Lung (tissue), 12 donors: ENCODE measurements around the gene POLD2. TPM values are rescaled to one million over a fixed set of nuclear protein-coding genes. Genes with fewer than 3 reads are reported as not detected.
A peak's percentile ranks its signal among the peaks of the same experiment; 100 is the strongest.

Experiments
- ATAC-seq: fragments of 200-7000 bp; cut with Tn5 transposase; one replicate; pipeline ENCODE4 v1.9.1; 2020; ENCODE audit warnings: moderate number of reproducible peaks; ENCODE audit not compliant: insufficient read depth, low FRiP score
- DNase-seq, 3 donors: peaks; one replicate each; pipeline ENCODE4 v3.0.0-alpha.2; 2013 to 2017
- H3K27ac ChIP-seq, 2 donors: one replicate each; pipeline ENCODE4 v1.5.1; 2013; ENCODE audit warnings: mild to moderate bottlenecking in 2 of 2, moderate library complexity in 2 of 2, control low read depth in 1 of 2, inconsistent platforms in 1 of 2, low read depth in 1 of 2, low read length in 1 of 2
- H3K27me3 ChIP-seq, 3 donors: one replicate each; pipeline ENCODE4 v1.5.1; 2013; ENCODE audit warnings: low read length in 2 of 3; ENCODE audit not compliant: control insufficient read depth in 3 of 3, insufficient read depth in 3 of 3
- H3K36me3 ChIP-seq, 4 donors: one replicate each; pipeline ENCODE4 v1.5.1; 2013; ENCODE audit warnings: low read length in 4 of 4, mild to moderate bottlenecking in 1 of 4, moderate library complexity in 1 of 4; ENCODE audit not compliant: control insufficient read depth in 4 of 4, insufficient read depth in 4 of 4
- H3K4me1 ChIP-seq, 5 donors: one replicate each; pipeline ENCODE4 v1.5.1; 2013; ENCODE audit warnings: low read length in 5 of 5, mild to moderate bottlenecking in 2 of 5, moderate library complexity in 1 of 5; ENCODE audit not compliant: control insufficient read depth in 5 of 5, insufficient read depth in 5 of 5
- H3K4me3 ChIP-seq: one replicate; pipeline ENCODE4 v1.5.1; 2013; ENCODE audit warnings: mild to moderate bottlenecking, control low read depth, moderate library complexity
- H3K9ac ChIP-seq, 2 donors: one replicate each; pipeline ENCODE4 v1.5.1; 2013; ENCODE audit warnings: low read length in 2 of 2, control low read depth in 1 of 2; ENCODE audit not compliant: insufficient read depth in 1 of 2
- H3K9me3 ChIP-seq, 4 donors: one replicate each; pipeline ENCODE4 v1.5.1; 2013; ENCODE audit warnings: low read length in 3 of 4, mild to moderate bottlenecking in 1 of 4, moderate library complexity in 1 of 4; ENCODE audit not compliant: control insufficient read depth in 4 of 4, insufficient read depth in 3 of 4
- WGBS, 2 donors: extraction: QIAGEN DNeasy Blood & Tissue Kit; methylation state at CpG; one replicate each; pipeline ENCODE4 v1.1.7; 2013; 5-methylcytosine and 5-hydroxymethylcytosine counted together
- polyA plus RNA-seq, 2 donors: library from polyadenylated mRNA; stranded (reverse); fragments of 200-250 nt; gene quantifications; one replicate each; pipeline ENCODE4 v1.2.1, GENCODE V29; 2013
- total RNA-seq, 2 donors: library from RNA; depleted of rRNA in 1 of 2; stranded (reverse); fragments of >200 nt in 1 of 2; gene quantifications; one replicate each; pipeline ENCODE4 v1.2.1, GENCODE V29; 2014 to 2021
- TF ChIP-seq, protein P1 (sequence below): IDR thresholded peaks from 2 replicates; pipeline ENCODE4 v1.5.1; 2012; ENCODE audit warnings: mild to moderate bottlenecking; ENCODE audit errors: control extremely low read depth, extremely low read depth
- donor health status: control.
- donor health status: control.
- donor health status: Bipolar disorder and iron deficiency.
- donor health status: healthy.
- donor health status: DM: yes; HTN: yes; CAD: no.

POLD2 gene
- total and polyA plus RNA-seq, 4 donors: 48.8 to 90.7 (median 71.3) TPM

DNA sequence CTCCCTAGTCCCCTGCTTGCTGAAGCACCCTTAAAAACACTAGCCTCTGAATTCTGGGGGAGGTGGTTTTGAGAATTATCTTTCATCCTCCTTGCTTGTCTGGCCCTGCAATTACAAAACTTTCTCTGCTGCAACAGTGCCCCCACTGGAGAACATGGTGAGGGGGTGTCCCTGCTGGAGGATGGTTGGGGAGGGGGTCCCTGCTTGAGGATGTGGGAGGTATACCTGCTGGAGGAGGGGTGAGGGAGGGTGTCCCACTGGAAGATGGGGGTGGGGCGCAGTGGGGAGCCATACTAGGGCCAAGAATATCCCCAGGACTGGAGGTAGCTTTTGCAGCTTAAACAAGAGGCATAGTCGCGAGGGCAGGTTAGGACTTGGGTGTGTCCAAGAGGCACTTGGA is 37.8 kb downstream of the POLD2 start:
- DNase-seq (no peak), ATAC-seq (no peak)
- no peak overlapping the region for H3K4me3 ChIP-seq
- H3K9me3 ChIP-seq: no peaks in the 10 kb centered on the region
- peaks cover 0 to 2% (median 0%) of the 10 kb centered on the region in 4 donors for H3K36me3 ChIP-seq
- H3K9ac ChIP-seq: no peak overlapping the region
- WGBS, 2 donors: 68 to 74% methylated on average over 3 of the region's 3 CpGs
- peaks cover 0 to 26% (median 6%) of the 10 kb centered on the region in 5 donors for H3K4me1 ChIP-seq
- TF ChIP-seq, protein P1, sequence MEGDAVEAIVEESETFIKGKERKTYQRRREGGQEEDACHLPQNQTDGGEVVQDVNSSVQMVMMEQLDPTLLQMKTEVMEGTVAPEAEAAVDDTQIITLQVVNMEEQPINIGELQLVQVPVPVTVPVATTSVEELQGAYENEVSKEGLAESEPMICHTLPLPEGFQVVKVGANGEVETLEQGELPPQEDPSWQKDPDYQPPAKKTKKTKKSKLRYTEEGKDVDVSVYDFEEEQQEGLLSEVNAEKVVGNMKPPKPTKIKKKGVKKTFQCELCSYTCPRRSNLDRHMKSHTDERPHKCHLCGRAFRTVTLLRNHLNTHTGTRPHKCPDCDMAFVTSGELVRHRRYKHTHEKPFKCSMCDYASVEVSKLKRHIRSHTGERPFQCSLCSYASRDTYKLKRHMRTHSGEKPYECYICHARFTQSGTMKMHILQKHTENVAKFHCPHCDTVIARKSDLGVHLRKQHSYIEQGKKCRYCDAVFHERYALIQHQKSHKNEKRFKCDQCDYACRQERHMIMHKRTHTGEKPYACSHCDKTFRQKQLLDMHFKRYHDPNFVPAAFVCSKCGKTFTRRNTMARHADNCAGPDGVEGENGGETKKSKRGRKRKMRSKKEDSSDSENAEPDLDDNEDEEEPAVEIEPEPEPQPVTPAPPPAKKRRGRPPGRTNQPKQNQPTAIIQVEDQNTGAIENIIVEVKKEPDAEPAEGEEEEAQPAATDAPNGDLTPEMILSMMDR: no peak
- no peaks in the 10 kb centered on the region for H3K27me3 ChIP-seq
- H3K27ac ChIP-seq: no peak overlapping the region

DNA sequence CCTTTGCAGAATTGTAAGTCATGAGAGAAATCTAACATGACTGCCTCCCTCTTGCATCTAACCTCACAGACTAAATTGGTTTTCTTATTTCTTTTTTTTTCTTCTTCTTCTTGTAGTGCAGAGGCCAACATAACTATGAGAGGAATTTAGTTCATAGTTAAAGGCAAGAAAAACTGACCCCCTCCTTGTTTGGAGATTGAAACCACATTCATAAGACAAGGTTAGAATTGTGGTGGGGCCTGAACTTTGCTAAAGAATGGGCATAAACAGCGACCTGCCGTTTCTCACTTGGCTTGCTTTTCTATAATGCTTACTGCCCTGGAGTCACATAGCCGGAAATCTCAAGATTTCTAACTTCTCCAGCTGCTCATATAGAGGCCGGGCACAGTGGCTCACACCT is 38.6 kb downstream of the POLD2 start:
- TF ChIP-seq, protein P1: no peak
- no peak for DNase-seq
- Histone ChIP-seq H3K4me3 (no peak overlapping the region), H3K9me3 (peaks cover 0 to 2% (median 0%) of the 10 kb centered on the region in 4 donors), H3K9ac (no peak overlapping the region), H3K4me1 (peaks cover 0 to 24% (median 10%) of the 10 kb centered on the region in 5 donors), H3K36me3 (peaks cover 0 to 11% (median 0%) of the 10 kb centered on the region in 4 donors), H3K27me3 (no peaks in the 10 kb centered on the region), H3K27ac (peak overlapping the region in 1 of 2 donors; percentile 29)
- ATAC-seq: no peak
- WGBS, 2 donors: 77% methylated on average over 4 of the region's 4 CpGs

DNA sequence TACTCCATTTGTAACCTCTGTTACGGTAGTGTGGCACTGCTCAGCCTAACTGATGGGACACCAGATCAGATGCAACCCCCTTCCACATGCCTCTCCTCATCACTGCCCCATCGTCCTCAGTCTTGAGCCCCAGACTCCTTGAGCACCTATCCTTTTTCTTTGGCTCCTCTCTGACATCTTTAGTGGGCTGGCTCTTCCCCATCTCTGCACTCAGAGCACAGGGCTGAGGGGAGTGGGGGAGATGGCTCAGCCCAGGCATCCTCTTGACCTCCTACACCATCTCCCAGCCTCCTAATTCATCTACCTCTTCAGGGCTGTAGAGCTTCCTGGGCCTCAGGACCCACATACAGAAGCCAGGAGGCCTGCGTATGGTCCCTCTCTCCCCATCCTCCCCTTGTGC is 39.6 kb downstream of the POLD2 start:
- WGBS, 2 donors: 94 to 99% methylated on average over 3 of the region's 3 CpGs
- Histone ChIP-seq H3K9me3 (peaks cover 0 to 3% (median 0%) of the 10 kb centered on the region in 4 donors), H3K9ac (no peak overlapping the region), H3K27me3 (no peaks in the 10 kb centered on the region), H3K27ac (peak overlapping the region in 1 of 2 donors; percentile 37), H3K4me3 (no peak overlapping the region), H3K4me1 (peaks cover 0 to 24% (median 12%) of the 10 kb centered on the region in 5 donors), H3K36me3 (peaks cover 0 to 19% (median 0%) of the 10 kb centered on the region in 4 donors)
- TF ChIP-seq, protein P1: no peak
- no peak for DNase-seq
- ATAC-seq: no peak

DNA sequence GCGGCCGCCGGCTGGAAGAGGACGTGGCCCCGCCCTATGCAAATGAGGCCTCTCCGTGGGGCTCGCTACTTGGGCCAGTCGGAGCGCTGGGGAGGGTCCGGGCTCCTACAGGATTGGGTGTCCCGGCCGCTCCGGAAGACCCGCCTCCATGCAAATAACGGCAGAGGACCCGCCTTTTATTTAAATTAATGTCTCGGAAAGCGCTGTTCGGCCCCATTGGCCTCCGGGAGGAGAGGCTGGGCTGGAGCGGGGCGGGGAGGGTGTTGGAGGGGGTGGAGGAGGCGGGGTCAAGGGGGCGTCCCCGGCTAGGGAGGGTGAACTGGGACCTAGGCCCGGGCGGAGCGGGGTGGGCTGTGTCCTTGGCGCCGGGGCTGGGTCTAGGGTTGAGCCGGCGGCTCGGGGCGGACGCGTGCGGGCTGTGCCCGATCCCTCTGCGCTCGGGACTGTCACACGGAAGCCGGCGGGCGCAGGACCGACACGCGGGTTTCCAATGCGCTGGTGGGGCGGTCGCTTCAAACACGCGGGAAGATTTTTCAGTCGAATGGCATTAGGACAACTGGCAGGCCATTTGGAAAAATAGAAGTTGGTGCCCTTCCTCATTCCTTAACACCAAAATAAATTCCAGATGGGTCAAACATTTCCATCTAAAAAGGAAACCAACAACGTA is 40.7 kb downstream of the POLD2 start:
- peaks cover 0 to 3% (median 0%) of the 10 kb centered on the region in 4 donors for H3K9me3 ChIP-seq
- WGBS, 2 donors: 0 to 1% methylated on average over 53 to 54 of the region's 54 CpGs

More for the DNA sequence above, 40.7 kb downstream of the POLD2 start:
- Histone ChIP-seq H3K27me3 (no peaks in the 10 kb centered on the region), H3K36me3 (peaks cover 0 to 27% (median 8%) of the 10 kb centered on the region in 4 donors), H3K27ac (peak overlapping the region; percentile 89 to 94), H3K9ac (no peak overlapping the region), H3K4me3 (peak overlapping the region; percentile 63), H3K4me1 (peaks cover 0 to 12% (median 10%) of the 10 kb centered on the region in 5 donors)
- peak; percentile 98 for ATAC-seq
- TF ChIP-seq, protein P1: no peak
- DNase-seq: peak; percentile 99
